Ovary (tissue), 9 donors: ENCODE data around the gene IGF1. TPM values are rescaled to one million over a fixed set of nuclear protein-coding genes. Genes with fewer than 3 reads are reported as not detected.

ENCODE experiments used
- DNase-seq, 5 donors: peaks; one replicate each; pipeline ENCODE4 v3.0.0-alpha.2; 2019 to 2020
- H3K27ac ChIP-seq, 2 donors: fragments of 200-600 bp; one replicate each; pipeline versions ENCODE4 v1.5.1 to v1.8.0; 2019 to 2022
- H3K27me3 ChIP-seq: fragments of 200-600 bp; one replicate; pipeline ENCODE4 v1.8.0; 2022
- H3K36me3 ChIP-seq: fragments of 200-600 bp; sonication (generic); one replicate; pipeline ENCODE4 v1.5.1; 2019
- H3K4me1 ChIP-seq: one replicate; pipeline ENCODE4 v1.8.1; 2013; ENCODE audit warnings: mild to moderate bottlenecking, moderate library complexity; ENCODE audit not compliant: insufficient read depth
- H3K4me3 ChIP-seq: fragments of 200-600 bp; sonication (generic); one replicate; pipeline ENCODE4 v1.5.1; 2017
- H3K9me3 ChIP-seq, 2 donors: fragments of 200-600 bp in 1 of 2; sonication (generic) in 1 of 2; one replicate each; pipeline versions ENCODE4 v1.5.1 to v1.8.1; 2013 to 2019; ENCODE audit warnings: mild to moderate bottlenecking in 1 of 2, moderate library complexity in 1 of 2
- CTCF ChIP-seq, 3 donors: fragments of 450-650 bp in 2 of 3; fragments of 200-600 bp in 1 of 3; IDR thresholded peaks; one replicate each; pipeline versions ENCODE4 v1.5.1 to v1.8.0; 2016 to 2022; ENCODE audit warnings: antibody characterized with exemption in 3 of 3, mild to moderate bottlenecking in 1 of 3
- EP300 ChIP-seq: sonication (generic); formaldehyde crosslinking; IDR thresholded peaks from one replicate; pipeline ENCODE4 v1.6.1; 2017; ENCODE audit warnings: antibody characterized with exemption
- POLR2A ChIP-seq: fragments of 450-650 bp; IDR thresholded peaks from one replicate; pipeline ENCODE4 v1.6.1; 2017; ENCODE audit warnings: antibody characterized with exemption, mild to moderate bottlenecking, moderate library complexity
- WGBS, 3 donors: extraction: QIAGEN DNeasy Blood & Tissue Kit in 1 of 3; methylation state at CpG; one replicate each; pipeline versions ENCODE4 v1.1.5 to v1.1.7; 2013 to 2017; 5-methylcytosine and 5-hydroxymethylcytosine counted together
- intact Hi-C, 4 donors: fragments of 100-400 bp; cut with DNase I; formaldehyde crosslinking; loops; one replicate each; pipeline versions ENCODE4 v1.11.0 to v1.15.1; 2022 to 2023
- polyA plus RNA-seq, 2 donors: library from polyadenylated mRNA; stranded (reverse); fragments of 200-250 nt in 1 of 2; fragments of 350-450 nt in 1 of 2; fragmentation: Illumina TruSeq in 1 of 2; extraction: RNeasy Lipid Tissue Mini Kit (QIAGEN cat#74804) in 1 of 2; gene quantifications; one replicate each; pipeline ENCODE4 v1.2.3, GENCODE V29; 2013 to 2014
- total RNA-seq, 7 donors: library from RNA; depleted of rRNA in 2 of 7; stranded (reverse); fragments of >200 nt in 2 of 7; fragmentation: NEBNext Ultra II Directional in 3 of 7; extraction: Animal tissue kit (Norgen Biotek cat#: 25700) in 3 of 7; gene quantifications; one replicate each; pipeline versions ENCODE4 v1.1.0 to v1.2.4, GENCODE V29; 2016 to 2023
- donor health status: DM: no; HTN: no; CAD: no; lungs with moderate emphysema.
- donor health status: DM: no; HTN: no; CAD: no.
- donor health status: Bipolar disorder and iron deficiency.
- donor health status: DM: yes; HTN: yes; CAD: no.
- donor health status: DM: no; HTN: no; CAD: no.
- donor health status: DM: yes; HTN: yes; CAD: no.

Gene IGF1
- total and polyA plus RNA-seq, 9 donors, result 1.4 to 44.4 (median 9.3) TPM

GRCh38 chr12:102474438-102475064 lies 5.8 kb downstream of the IGF1 start:
- WGBS, 3 donors, result 72 to 85% (median 84%) methylated on average over 3 of the region's 3 CpGs
- H3K4me1 ChIP-seq, result peaks cover 6% of the 10 kb centered on the region
- DNase-seq, result no peak
- no peaks in the 10 kb centered on the region for H3K27me3 ChIP-seq
- no peak overlapping the region for H3K4me3 ChIP-seq
- no peaks in the 10 kb centered on the region for H3K36me3 ChIP-seq
- intact Hi-C loops, result loop anchor here in 1 of 4 donors (5.0 kb wide), 1 partner anchor 377 kb away; no protein-coding TSS in a partner anchor
- no peak overlapping the region for H3K27ac ChIP-seq
- TF ChIP-seq EP300 (no peak), CTCF (IDR thresholded peaks at IDR 0.05) (no peak), POLR2A (no peak)
- no peaks in the 10 kb centered on the region for H3K9me3 ChIP-seq

GRCh38 chr12:102472496-102472895 lies 7.9 kb downstream of the IGF1 start:
- no peaks in the 10 kb centered on the region for H3K36me3 ChIP-seq

GRCh38 chr12:102471556-102471955 lies 8.8 kb downstream of the IGF1 start:
- H3K27me3 ChIP-seq, result no peaks in the 10 kb centered on the region
- H3K27ac ChIP-seq, result no peak overlapping the region
- DNase-seq, result no peak
- TF ChIP-seq EP300, result no peak
- no peak for TF ChIP-seq POLR2A
- TF ChIP-seq CTCF (IDR thresholded peaks at IDR 0.05), result no peak
- whole genome bisulfite sequencing, 3 donors, result 72 to 78% (median 78%) methylated on average over 2 of the region's 2 CpGs
- no peaks in the 10 kb centered on the region for H3K36me3 ChIP-seq
- no peak overlapping the region for H3K4me3 ChIP-seq
- intact Hi-C loops, result no loop called here
- H3K4me1 ChIP-seq, result peaks cover 4% of the 10 kb centered on the region
- no peaks in the 10 kb centered on the region for H3K9me3 ChIP-seq

More at GRCh38 chr12:102472496-102472895, 7.9 kb downstream of the IGF1 start:
- no peak for DNase-seq
- WGBS, 3 donors, result 90 to 100% (median 94%) methylated on average over 1 of the region's 1 CpG
- no peak overlapping the region for H3K4me3 ChIP-seq
- no peaks in the 10 kb centered on the region for H3K9me3 ChIP-seq
- H3K4me1 ChIP-seq, result peaks cover 5% of the 10 kb centered on the region
- intact Hi-C loops, result no loop called here
- H3K27me3 ChIP-seq, result no peaks in the 10 kb centered on the region
- no peak for TF ChIP-seq CTCF (IDR thresholded peaks at IDR 0.05)
- no peak for TF ChIP-seq EP300
- TF ChIP-seq POLR2A, result no peak
- no peak overlapping the region for H3K27ac ChIP-seq

- Histone ChIP-seq H3K27me3 (no peaks in the 10 kb centered on the region), H3K27ac (no peak overlapping the region), H3K36me3 (no peaks in the 10 kb centered on the region), H3K9me3 (no peaks in the 10 kb centered on the region), H3K4me1 (peaks cover 4% of the 10 kb centered on the region), H3K4me3 (no peak overlapping the region)
- WGBS, 3 donors, result 6 to 13% (median 10%) methylated on average over 3 of the region's 3 CpGs
- TF ChIP-seq EP300, result no peak
- no peak for TF ChIP-seq CTCF (IDR thresholded peaks at IDR 0.05)
- no peak for TF ChIP-seq POLR2A
- intact Hi-C loops, result no loop called here
- no peak for DNase-seq
Observed at GRCh38 chr12:102470945-102471344, 9.4 kb downstream of the IGF1 start.
